Medulla oblongata (tissue), 1 donor: ENCODE data around the gene HNRNPAB.
"Not testable (repeated sequence)": the region's sequence is repeated elsewhere in the genome, so short reads cannot be mapped to it uniquely, and the experiment has no call there.

Experiments
- DNase-seq: peaks from one replicate; pipeline ENCODE4 v3.0.0-alpha.2; 2015; ENCODE audit errors: extremely low spot score

HNRNPAB gene

DNA sequence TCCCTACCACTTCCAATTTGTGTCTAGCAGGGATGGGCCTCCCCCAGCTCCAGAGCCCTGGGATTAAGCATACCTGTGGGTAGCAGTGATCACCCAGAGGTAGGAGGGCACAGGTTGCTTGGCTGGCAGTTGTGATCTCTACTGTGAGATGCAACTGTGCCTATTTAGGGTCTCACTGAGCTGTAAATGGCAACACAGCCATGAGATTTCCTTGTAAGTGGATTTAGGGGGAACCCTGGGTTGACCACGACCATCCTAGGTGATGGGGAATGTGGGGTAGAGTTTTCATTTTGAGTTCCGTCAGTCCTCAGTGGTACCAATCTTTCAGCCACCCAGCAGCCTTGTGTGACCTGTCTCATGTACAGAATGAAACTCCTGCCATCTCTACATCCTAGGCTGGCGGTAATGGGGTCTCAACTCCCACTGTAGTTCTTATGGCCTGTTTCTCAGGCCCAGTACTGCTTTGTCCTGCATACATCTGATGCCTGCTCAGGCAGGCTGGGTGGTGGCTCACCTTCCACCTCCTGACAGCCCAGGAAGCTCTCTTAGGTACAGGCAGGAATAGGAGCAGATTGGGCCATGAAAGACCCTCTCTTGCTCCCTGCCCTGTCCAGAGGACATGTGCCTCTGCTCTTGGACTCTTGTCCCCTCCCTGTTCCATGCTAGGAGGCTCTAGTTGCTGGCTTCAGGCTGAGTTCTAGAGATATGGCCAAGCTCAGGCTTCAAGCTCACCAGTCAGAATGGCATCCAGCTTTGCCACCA is 8.1 kb downstream of the HNRNPAB start:
- DNase-seq, result no peak

DNA sequence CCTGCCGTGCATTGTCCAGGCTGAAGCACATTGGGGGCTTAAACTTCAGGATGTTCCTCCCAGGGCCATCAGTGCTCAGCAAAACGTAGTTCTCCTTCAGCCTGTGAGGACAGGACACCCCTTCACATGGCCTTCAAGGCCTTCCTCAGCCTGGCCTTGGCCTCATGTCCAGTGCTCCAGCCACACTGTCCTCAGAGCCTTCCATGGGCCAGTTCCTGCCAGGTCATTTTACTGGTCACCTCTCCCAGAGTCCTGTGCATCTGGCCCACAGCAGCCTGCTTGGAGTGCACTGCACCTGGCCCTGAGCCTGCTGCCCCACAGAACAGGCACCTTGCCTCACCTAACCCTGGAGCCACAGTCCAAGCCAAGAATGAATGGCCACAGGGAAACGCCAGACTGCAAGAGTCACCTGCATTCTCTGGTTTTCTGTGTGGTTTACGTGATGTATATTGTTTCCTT is 8.7 kb downstream of the HNRNPAB start:
- DNase-seq, result no peak

GRCh38 chr5:178213748-178214151 is 9.4 kb downstream of the HNRNPAB start:
- no peak for DNase-seq

- no peak for DNase-seq
Measured at GRCh38 chr5:178214160-178214803, 9.9 kb downstream of the HNRNPAB start.

- no peak for DNase-seq
Measured at GRCh38 chr5:178215280-178216002, 11.1 kb downstream of the HNRNPAB start.

DNA sequence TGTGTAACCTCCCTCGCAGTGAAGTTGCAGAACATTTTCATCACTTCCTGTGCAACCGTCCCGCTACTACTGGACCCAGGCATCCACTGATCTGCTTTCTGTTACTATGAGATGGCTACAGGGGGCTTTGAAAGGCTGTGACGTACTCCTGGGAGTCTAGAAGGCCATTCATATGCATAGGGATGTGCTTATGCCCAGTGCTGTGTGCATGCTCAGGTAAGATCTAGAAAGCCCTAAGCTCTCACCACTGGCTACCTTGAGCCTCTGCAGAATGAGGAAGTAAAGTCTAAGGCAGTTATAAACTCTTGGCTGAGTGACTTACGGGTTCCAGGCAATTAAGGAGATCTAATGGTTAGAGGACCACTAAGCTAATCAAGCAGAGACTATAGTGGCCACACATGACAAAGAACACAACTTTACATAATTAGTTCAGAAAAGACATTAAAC is 11.8 kb downstream of the HNRNPAB start:
- DNase-seq, result no peak

GRCh38 chr5:178216779-178217178 is 12.4 kb downstream of the HNRNPAB start:
- DNase-seq, result no peak

DNA sequence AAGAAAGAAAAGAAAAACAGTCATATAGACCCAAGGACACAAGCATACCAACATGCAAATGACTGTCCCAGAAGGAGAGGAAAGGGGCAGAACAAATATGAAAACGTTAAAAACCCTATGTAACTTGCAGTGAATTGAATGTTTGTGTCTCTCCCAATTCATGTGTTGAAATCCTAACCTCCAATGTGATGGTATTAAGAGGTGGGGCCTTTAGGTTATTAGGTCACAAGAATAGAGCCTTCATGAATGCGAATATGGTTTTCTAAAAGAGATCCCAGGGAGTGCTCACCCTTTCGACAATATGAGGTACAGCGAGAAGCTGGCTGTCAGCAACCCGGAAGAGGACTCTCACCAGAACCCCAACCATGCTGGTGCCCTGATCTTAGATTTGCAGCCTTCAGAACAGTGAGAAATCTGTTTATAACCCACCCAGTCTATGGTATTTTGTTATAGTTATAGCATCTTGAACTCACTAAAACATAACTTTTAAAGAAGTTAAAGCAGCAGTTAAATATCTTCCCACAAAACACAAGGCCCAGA is 14.0 kb downstream of the HNRNPAB start:
- no peak for DNase-seq

DNA sequence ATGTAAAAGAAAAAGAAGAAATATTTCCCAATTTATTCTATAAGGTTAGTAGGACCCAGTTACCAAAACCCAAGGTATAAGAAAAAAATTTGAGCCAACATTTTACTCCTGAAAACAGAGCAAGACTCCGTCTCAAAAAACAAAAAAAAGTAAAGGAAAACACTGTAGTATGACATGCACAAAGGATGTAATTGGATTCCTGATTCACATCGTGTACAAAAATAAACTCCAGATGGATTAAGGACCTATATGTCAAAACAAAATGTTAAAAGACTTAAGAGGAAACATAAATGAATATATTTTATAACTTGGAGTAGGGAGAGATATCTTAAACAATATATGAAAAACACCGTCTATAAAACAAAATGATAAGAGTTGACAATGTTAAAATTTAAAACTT is 14.5 kb downstream of the HNRNPAB start:
- no peak for DNase-seq

GRCh38 chr5:178221282-178221681 is 16.9 kb downstream of the HNRNPAB start:
- DNase-seq, result no peak

- no peak for DNase-seq
Measured at GRCh38 chr5:178221853-178222252, 17.5 kb downstream of the HNRNPAB start.

DNA sequence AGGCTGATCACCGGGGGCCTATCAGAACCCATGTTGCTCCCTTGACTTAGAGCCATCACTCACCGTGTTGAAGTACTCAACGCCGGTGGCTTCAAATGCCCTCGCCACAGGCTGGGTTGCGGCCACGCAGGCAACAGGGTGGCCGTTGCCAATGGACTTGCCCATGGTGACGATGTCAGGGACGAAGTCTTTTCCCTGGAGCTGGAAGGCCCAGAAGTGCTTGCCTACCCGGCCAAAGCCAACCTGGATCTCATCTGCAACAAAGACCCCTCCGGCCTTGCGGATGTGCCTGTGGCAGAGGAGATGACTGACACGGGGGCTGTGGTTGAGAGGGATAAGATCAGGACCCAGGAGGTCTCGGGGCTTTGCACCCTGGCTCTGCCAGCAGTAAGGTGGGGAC is 18.0 kb downstream of the HNRNPAB start:
- DNase-seq, result no peak

DNA sequence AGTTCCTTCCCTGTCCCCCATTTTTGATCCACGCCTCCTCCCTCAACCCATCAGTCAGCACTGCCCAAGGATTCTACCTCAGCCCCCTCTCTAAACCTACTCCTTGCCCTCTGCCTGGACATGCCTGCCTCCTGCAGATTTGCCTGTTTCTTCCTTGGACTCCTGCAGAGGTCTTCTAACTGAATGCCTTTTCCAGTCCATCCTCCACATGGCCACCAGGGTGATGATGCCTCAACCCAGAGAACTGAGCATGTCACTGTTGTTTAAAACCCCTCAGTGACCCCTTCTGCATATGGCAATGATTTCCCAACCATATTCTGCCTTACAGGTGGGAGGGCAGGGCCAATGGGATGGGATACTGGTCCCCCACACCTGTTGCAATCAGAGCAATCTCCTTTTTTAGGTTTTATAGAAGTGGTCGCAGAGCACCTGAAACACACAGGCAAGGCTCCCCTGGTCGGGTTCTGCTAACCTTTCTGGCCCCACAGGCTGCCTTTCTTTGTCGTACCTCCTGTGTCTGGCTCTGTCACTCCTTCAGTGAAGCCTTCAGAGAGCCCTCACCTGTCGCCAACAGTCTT is 19.0 kb downstream of the HNRNPAB start:
- DNase-seq, result no peak

DNA sequence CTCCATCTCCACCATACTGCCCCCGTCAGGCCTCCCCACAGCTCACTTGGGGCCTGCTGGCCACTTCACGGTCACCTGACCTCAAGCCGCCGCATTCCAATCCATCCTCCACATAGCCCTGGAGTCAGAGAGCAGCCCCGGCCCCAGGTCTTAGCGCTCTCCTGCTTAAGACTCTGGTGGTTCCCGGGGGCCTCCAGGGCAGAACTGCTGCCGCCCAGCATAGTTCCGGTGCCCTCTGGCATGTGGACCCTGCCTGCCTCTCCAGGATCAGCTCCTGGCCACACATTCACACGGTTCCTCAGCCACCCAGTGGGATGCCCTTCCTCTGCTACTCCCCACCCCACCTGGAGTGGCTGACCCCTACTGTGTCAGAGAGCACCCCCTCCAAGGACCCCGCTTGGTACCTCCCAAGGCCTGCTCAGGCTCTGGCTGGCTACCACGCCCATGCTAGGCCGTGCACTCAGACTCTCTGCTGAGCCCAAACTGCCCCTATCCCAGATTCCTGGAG is 19.5 kb downstream of the HNRNPAB start:
- DNase-seq, result no peak

DNA sequence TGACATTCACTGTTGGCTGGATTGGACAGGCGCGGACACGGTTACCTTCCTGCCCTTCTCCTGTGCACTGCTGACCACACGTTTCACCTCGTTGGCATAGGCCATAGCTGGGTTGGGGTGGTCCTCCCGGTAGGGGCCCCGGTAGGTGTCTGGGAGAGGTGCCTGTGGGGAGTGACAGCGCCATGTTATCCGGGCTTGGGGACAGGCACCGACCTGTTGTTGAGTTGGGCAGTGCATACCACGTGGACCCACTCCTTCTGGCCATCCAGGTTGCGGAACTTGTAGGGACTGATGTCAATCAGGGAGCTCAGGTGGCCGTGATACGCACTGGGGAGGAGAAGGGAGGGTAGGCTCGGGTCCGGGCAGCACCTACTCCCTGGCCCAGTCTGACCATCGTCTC is 20.1 kb downstream of the HNRNPAB start:
- no peak for DNase-seq

DNA sequence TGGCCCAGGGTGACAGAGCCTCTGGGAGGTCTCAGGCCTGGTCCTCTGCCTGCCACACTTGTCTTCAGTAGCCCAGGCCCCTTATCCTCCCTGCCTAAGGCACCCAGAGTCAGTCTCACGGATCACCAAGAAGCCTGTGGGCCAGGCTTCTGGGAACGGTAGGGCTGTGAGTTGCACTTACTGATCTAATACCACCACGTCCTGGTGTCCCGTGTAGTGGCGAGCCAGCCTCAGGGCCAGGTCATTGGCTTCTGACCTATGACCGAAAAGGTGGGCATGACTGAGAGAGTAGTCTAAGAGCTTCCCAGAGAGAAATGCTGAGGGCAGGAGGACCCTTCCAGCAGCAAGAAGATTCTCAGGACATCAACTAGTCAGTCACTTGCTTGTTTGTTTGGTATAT is 20.8 kb downstream of the HNRNPAB start:
- DNase-seq, result no peak

DNA sequence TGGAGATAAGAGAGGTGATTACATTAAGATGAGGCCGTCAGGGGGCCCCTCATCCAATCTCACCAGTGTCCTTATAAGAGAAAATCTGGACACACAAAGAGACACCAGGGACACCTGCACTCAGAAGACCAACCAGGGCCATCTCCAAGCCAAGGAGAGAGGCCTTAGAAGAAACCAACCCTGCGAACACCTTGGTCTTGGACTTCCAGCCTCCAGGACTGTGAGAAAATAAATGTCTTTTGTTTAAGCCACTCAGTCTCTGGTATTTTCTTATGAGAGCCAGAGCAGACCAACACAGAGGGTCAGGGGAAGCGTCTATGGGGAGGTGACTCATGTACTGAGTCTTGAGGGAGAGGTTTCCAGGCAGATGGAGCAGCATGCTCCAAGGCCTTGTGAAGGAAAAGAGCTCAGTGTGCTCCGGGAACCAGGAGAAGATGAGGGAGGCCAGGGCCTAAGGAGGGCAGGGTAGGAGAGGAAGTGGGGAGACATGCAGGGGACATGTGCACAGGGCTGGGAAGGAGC is 22.9 kb downstream of the HNRNPAB start:
- DNase-seq, result no peak

- no peak for DNase-seq
Measured at GRCh38 chr5:178227929-178228328, 23.6 kb downstream of the HNRNPAB start.

DNA sequence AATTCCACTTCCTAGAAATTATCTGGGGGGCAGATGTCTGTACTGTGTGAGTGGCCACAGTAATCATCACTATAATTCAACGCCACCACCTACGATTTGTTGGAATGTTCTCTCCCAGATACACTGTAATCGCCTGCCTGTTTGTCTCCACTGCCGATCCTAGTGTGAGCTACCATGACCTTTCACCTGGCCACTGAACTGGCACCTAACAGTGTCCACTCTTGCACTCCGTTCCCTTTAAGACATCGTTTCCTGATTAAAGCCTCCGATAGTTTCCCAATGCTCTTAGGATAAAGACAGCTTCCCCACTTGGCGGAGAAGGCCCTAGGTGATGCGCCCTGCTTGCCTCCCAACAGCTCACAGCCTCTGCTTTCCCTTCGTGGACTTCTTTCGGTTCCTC is 24.3 kb downstream of the HNRNPAB start:
- no peak for DNase-seq

GRCh38 chr5:178229111-178229510 is 24.8 kb downstream of the HNRNPAB start:
- not testable (repeated sequence) for DNase-seq

GRCh38 chr5:178229861-178230260 is 25.5 kb downstream of the HNRNPAB start:
- no peak for DNase-seq
